ENCODE results near the gene BCL2A1. TPM values are rescaled to one million over a fixed set of nuclear protein-coding genes. Genes with fewer than 3 reads are reported as not detected.
"Not testable (repeated sequence)": the region's sequence is repeated elsewhere in the genome, so short reads cannot be mapped to it uniquely, and the experiment has no call there.

The BCL2A1 gene
- total RNA-seq, 1 experiment from 2014 or later = not detected

DNA sequence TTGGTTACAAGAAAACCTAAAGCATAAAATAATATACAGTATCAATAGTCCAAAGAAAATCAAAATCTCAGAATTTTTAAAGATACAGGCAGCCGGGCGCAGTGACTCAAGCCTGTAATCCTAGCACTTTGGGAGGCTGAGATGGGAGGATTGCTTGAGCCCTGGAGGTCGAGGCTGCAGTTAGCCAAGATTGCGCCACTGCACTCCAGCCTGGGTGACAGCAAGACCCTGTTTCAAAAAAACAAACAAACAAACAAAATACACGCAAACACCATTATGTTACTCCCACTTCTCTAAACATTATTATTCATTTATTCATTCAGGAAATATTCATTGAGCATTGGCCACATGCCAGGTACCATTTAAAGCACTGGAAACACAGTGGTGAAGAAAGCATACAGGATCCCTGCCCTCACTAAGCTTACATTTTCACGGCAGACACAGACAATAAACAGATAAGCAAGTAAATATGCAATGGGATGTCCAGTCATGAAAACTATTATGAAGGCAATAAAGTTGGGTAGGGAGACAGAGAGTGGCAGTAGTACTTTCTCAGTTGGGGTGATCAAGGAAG lies 6.7 kb downstream of the BCL2A1 start:
- H3K4me1 Mint-ChIP-seq = 0 out of 4 replicates have a peak, but pooled peaks cover 0 to 3% of the 10 kb centered on the region in 2 experiments
- Histone ChIP-seq H3K27ac (ENCODE audit: insufficient read length, low read depth, low read length) (no peak overlapping the region), H3K79me2 (ENCODE audit: insufficient read depth, low read length) (no peaks in the 10 kb centered on the region), H3K9ac (ENCODE audit: extremely low read depth, insufficient read length, low read length) (no peak overlapping the region), H3K14ac (ENCODE audit: insufficient read depth, low read length) (no peak overlapping the region), H3K4ac (ENCODE audit: low read depth, low read length) (no peak overlapping the region), H2AK5ac (ENCODE audit: insufficient read length, low read length) (no peak overlapping the region), H3K4me2 (ENCODE audit: insufficient read depth, insufficient read length, low read length) (no peak overlapping the region), H2BK5ac (ENCODE audit: insufficient read length, low read length) (no peak overlapping the region), H3K18ac (ENCODE audit: insufficient read length, low read depth, low read length) (no peak overlapping the region), H2BK120ac (ENCODE audit: low read depth, low read length, poor library complexity, severe bottlenecking) (no peak overlapping the region), H3K23ac (ENCODE audit: insufficient read length, low read depth, low read length) (no peak overlapping the region), H4K91ac (ENCODE audit: insufficient read length, low read depth, low read length) (no peak overlapping the region), H3K56ac (ENCODE audit: insufficient read length, low read depth, low read length) (no peak overlapping the region), H3K79me1 (ENCODE audit: insufficient read depth, low read depth, low read length, poor library complexity, severe bottlenecking) (no peaks in the 10 kb centered on the region), H2BK15ac (ENCODE audit: low read depth, low read length) (no peak overlapping the region), H3K23me2 (ENCODE audit: insufficient read length, low read depth, low read length, poor library complexity, severe bottlenecking) (no peaks in the 10 kb centered on the region), H4K8ac (replicated peaks; ENCODE audit: insufficient read length, low read depth, low read length) (no peak overlapping the region), H2AFZ (ENCODE audit: low read length) (no peak overlapping the region), H4K20me1 (ENCODE audit: control insufficient read depth, insufficient read depth, insufficient read length) (no peaks in the 10 kb centered on the region), H3K27me3 (ENCODE audit: insufficient read depth, low read length) (no peaks in the 10 kb centered on the region), H2BK20ac (ENCODE audit: low read depth, low read length, poor library complexity, severe bottlenecking) (no peak overlapping the region), H3K4me1 (ENCODE audit: insufficient read depth, low read length) (no peaks in the 10 kb centered on the region; the same call in 1 of the 2 replicates), H2BK12ac (ENCODE audit: insufficient read length, low read depth, low read length) (no peak overlapping the region), H3K9me3 (ENCODE audit: control insufficient read depth, low read depth, low read length) (no peaks in the 10 kb centered on the region), H3T11ph (ENCODE audit: low read length) (no peak overlapping the region), H4K5ac (ENCODE audit: insufficient read length, low read depth, low read length) (no peak overlapping the region)
- H3K27ac Mint-ChIP-seq = no peak overlapping the region
- TF ChIP-seq, protein P1, sequence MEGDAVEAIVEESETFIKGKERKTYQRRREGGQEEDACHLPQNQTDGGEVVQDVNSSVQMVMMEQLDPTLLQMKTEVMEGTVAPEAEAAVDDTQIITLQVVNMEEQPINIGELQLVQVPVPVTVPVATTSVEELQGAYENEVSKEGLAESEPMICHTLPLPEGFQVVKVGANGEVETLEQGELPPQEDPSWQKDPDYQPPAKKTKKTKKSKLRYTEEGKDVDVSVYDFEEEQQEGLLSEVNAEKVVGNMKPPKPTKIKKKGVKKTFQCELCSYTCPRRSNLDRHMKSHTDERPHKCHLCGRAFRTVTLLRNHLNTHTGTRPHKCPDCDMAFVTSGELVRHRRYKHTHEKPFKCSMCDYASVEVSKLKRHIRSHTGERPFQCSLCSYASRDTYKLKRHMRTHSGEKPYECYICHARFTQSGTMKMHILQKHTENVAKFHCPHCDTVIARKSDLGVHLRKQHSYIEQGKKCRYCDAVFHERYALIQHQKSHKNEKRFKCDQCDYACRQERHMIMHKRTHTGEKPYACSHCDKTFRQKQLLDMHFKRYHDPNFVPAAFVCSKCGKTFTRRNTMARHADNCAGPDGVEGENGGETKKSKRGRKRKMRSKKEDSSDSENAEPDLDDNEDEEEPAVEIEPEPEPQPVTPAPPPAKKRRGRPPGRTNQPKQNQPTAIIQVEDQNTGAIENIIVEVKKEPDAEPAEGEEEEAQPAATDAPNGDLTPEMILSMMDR (conservative IDR thresholded peaks at IDR 0.05) = no peak
- H3K9me3 Mint-ChIP-seq = no peaks in the 10 kb centered on the region
- WGBS (ENCODE audit: extremely low coverage, insufficient read length, low lambda C conversion rate) = no CpG with 5 or more reads among the region's 6 CpGs
- no peaks in the 10 kb centered on the region for H3K36me3 Mint-ChIP-seq (ENCODE audit: insufficient read depth in 1 of 3, low read depth in 3 of 3)
- no peak overlapping the region for H3K4me3 Mint-ChIP-seq
- DNase-seq = no peak
- no peaks in the 10 kb centered on the region for H3K27me3 Mint-ChIP-seq (ENCODE audit: low read depth)

DNA sequence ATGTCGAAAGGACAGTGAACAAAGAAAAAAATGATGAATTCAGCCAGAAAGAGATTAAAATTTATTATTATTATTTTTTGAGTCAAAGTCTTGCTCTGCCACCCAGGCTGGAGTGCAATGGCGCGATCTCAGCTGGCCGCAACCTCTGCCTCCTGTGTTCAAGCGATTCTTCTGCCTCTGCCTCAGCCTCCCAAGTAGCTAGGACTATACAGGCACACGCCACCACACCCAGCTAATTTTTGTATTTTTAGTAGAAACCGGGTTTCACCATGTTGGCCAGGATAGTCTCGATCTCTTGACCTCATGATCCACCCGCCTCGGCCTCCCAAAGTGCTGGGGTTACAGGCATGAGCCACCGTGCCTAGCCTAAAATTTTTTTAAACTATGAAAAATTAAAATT lies 8.1 kb downstream of the BCL2A1 start:
- H3K56ac ChIP-seq (ENCODE audit: insufficient read length, low read depth, low read length); H2BK15ac ChIP-seq (ENCODE audit: low read depth, low read length); H3K27me3 ChIP-seq (ENCODE audit: insufficient read depth, low read length); H3K14ac ChIP-seq (ENCODE audit: insufficient read depth, low read length); H2BK5ac ChIP-seq (ENCODE audit: insufficient read length, low read length); H3K9ac ChIP-seq (ENCODE audit: extremely low read depth, insufficient read length, low read length); H3K79me1 ChIP-seq (ENCODE audit: insufficient read depth, low read depth, low read length, poor library complexity, severe bottlenecking); H3K27ac Mint-ChIP-seq; H3K4me2 ChIP-seq (ENCODE audit: insufficient read depth, insufficient read length, low read length); H4K91ac ChIP-seq (ENCODE audit: insufficient read length, low read depth, low read length); H3K23me2 ChIP-seq (ENCODE audit: insufficient read length, low read depth, low read length, poor library complexity, severe bottlenecking); H4K20me1 ChIP-seq (ENCODE audit: control insufficient read depth, insufficient read depth, insufficient read length); H3K23ac ChIP-seq (ENCODE audit: insufficient read length, low read depth, low read length); H3K4me1 ChIP-seq (ENCODE audit: insufficient read depth, low read length); H3K27ac ChIP-seq (ENCODE audit: insufficient read length, low read depth, low read length); H2BK12ac ChIP-seq (ENCODE audit: insufficient read length, low read depth, low read length); H3K4me1 Mint-ChIP-seq; H3K36me3 Mint-ChIP-seq (ENCODE audit: insufficient read depth in 1 of 3, low read depth in 3 of 3); H4K8ac ChIP-seq (replicated peaks; ENCODE audit: insufficient read length, low read depth, low read length); DNase-seq; H3T11ph ChIP-seq (ENCODE audit: low read length); H4K5ac ChIP-seq (ENCODE audit: insufficient read length, low read depth, low read length); H3K9me3 ChIP-seq (ENCODE audit: control insufficient read depth, low read depth, low read length); H2AFZ ChIP-seq (ENCODE audit: low read length); H2AK5ac ChIP-seq (ENCODE audit: insufficient read length, low read length); H3K79me2 ChIP-seq (ENCODE audit: insufficient read depth, low read length); H2BK20ac ChIP-seq (ENCODE audit: low read depth, low read length, poor library complexity, severe bottlenecking); H3K4ac ChIP-seq (ENCODE audit: low read depth, low read length); H3K18ac ChIP-seq (ENCODE audit: insufficient read length, low read depth, low read length); H3K4me3 Mint-ChIP-seq; H2BK120ac ChIP-seq (ENCODE audit: low read depth, low read length, poor library complexity, severe bottlenecking); H3K27me3 Mint-ChIP-seq (ENCODE audit: low read depth); H3K9me3 Mint-ChIP-seq: not testable (repeated sequence)
- WGBS (ENCODE audit: extremely low coverage, insufficient read length, low lambda C conversion rate) = no CpG with 5 or more reads among the region's 11 CpGs
